ENCODE results near the gene ADSS2. TPM values are rescaled to one million over a fixed set of nuclear protein-coding genes. Genes with fewer than 3 reads are reported as not detected.
"Not testable (repeated sequence)": the region's sequence is repeated elsewhere in the genome, so short reads cannot be mapped to it uniquely, and the experiment has no call there.

ADSS2 gene
- total RNA-seq, 4 donors from 2014 or later: 23.4 to 46.1 (median 32.5) TPM

- Histone ChIP-seq H3K4me3 (no peak overlapping the region), H3K9me3 (no peaks in the 10 kb centered on the region), H3K36me3 (no peaks in the 10 kb centered on the region), H3K27me3 (no peaks in the 10 kb centered on the region), H3K27ac (no peak overlapping the region), H3K4me1 (no peaks in the 10 kb centered on the region)
- 88 to 89% methylated on average over 3 of the region's 3 CpGs for WGBS, 2 donors
- DNase-seq (ENCODE audit: low spot score in 2 of 2): no peak
- TF ChIP-seq EP300 (IDR thresholded peaks at IDR 0.05): no peak
- no peak for TF ChIP-seq POLR2A (IDR thresholded peaks at IDR 0.05)
- TF ChIP-seq CTCF (IDR thresholded peaks at IDR 0.05): no peak
Measured at GRCh38 chr1:244384066-244384465, 67.6 kb downstream of the ADSS2 start.

- Histone ChIP-seq H3K27me3 (no peaks in the 10 kb centered on the region), H3K4me3 (no peak overlapping the region), H3K27ac (no peak overlapping the region), H3K4me1 (no peaks in the 10 kb centered on the region), H3K9me3 (no peaks in the 10 kb centered on the region), H3K36me3 (no peaks in the 10 kb centered on the region)
- DNase-seq (ENCODE audit: low spot score in 2 of 2): no peak
- 90 to 92% methylated on average over 4 of the region's 4 CpGs for WGBS, 2 donors
- TF ChIP-seq EP300 (IDR thresholded peaks at IDR 0.05): no peak
- no peak for TF ChIP-seq POLR2A (IDR thresholded peaks at IDR 0.05)
- no peak for TF ChIP-seq CTCF (IDR thresholded peaks at IDR 0.05)
Measured at GRCh38 chr1:244383278-244383884, 68.3 kb downstream of the ADSS2 start.

GRCh38 chr1:244381878-244382565 is 69.7 kb downstream of the ADSS2 start:
- H3K27ac ChIP-seq: no peak overlapping the region
- WGBS, 2 donors: 73 to 79% methylated on average over 7 of the region's 7 CpGs
- no peak for TF ChIP-seq CTCF (IDR thresholded peaks at IDR 0.05)
- no peak for TF ChIP-seq POLR2A (IDR thresholded peaks at IDR 0.05)
- TF ChIP-seq EP300 (IDR thresholded peaks at IDR 0.05): no peak

GRCh38 chr1:244376126-244376525 is 75.6 kb downstream of the ADSS2 start:
- Histone ChIP-seq H3K4me3 (no peak overlapping the region), H3K27me3 (no peaks in the 10 kb centered on the region), H3K36me3 (no peaks in the 10 kb centered on the region), H3K27ac (no peak overlapping the region), H3K9me3 (no peaks in the 10 kb centered on the region), H3K4me1 (no peaks in the 10 kb centered on the region)
- WGBS, 2 donors: 82 to 84% methylated on average over 6 of the region's 6 CpGs
- no peak for DNase-seq (ENCODE audit: low spot score in 2 of 2)
- TF ChIP-seq POLR2A (IDR thresholded peaks at IDR 0.05) (no peak), CTCF (IDR thresholded peaks at IDR 0.05) (no peak), EP300 (IDR thresholded peaks at IDR 0.05) (no peak)

More at GRCh38 chr1:244381878-244382565, 69.7 kb downstream of the ADSS2 start:
- DNase-seq (ENCODE audit: low spot score in 2 of 2): no peak
- no peak overlapping the region for H3K4me3 ChIP-seq
- no peaks in the 10 kb centered on the region for H3K4me1 ChIP-seq
- no peaks in the 10 kb centered on the region for H3K9me3 ChIP-seq
- H3K27me3 ChIP-seq: no peaks in the 10 kb centered on the region
- no peaks in the 10 kb centered on the region for H3K36me3 ChIP-seq

GRCh38 chr1:244375051-244375450 is 76.7 kb downstream of the ADSS2 start:
- Histone ChIP-seq H3K4me3 (no peak overlapping the region), H3K27ac (no peak overlapping the region), H3K9me3 (no peaks in the 10 kb centered on the region), H3K27me3 (no peaks in the 10 kb centered on the region), H3K36me3 (no peaks in the 10 kb centered on the region), H3K4me1 (no peaks in the 10 kb centered on the region)
- TF ChIP-seq POLR2A (IDR thresholded peaks at IDR 0.05) (no peak), EP300 (IDR thresholded peaks at IDR 0.05) (no peak), CTCF (IDR thresholded peaks at IDR 0.05) (no peak)
- 59 to 60% methylated on average over 7 of the region's 7 CpGs for WGBS, 2 donors
- DNase-seq (ENCODE audit: low spot score in 2 of 2): no peak

GRCh38 chr1:244374484-244374883 is 77.2 kb downstream of the ADSS2 start:
- not testable (repeated sequence) for H3K27me3 ChIP-seq; H3K36me3 ChIP-seq; H3K4me3 ChIP-seq; H3K9me3 ChIP-seq; H3K27ac ChIP-seq; DNase-seq (ENCODE audit: low spot score in 2 of 2); H3K4me1 ChIP-seq
- WGBS, 2 donors: 89 to 91% methylated on average over 6 of the region's 6 CpGs

All from tibial nerve (tissue), 4 donors.